HepG2 (cell line): ENCODE measurements around the gene ZFP69. TPM values are rescaled to one million over a fixed set of nuclear protein-coding genes. Genes with fewer than 3 reads are reported as not detected.

Source experiments
- ATF7-NPFF ChIP-seq: sonication (generic); formaldehyde crosslinking; IDR thresholded peaks from 2 replicates; pipeline ENCODE4 v1.8.1; 2023; ENCODE audit warnings: mild to moderate bottlenecking, low read depth, missing genetic modification reagents, moderate library complexity
- ATRX ChIP-seq: sonication (generic); formaldehyde crosslinking; IDR thresholded peaks from 2 replicates; pipeline ENCODE4 v1.4.0; 2020; ENCODE audit warnings: missing genetic modification reagents, borderline replicate concordance
- FOXC1 ChIP-seq: sonication (generic); formaldehyde crosslinking; IDR thresholded peaks from 2 replicates; pipeline ENCODE4 v1.8.0; 2022; ENCODE audit warnings: mild to moderate bottlenecking, missing genetic modification reagents, borderline replicate concordance
- GABPA ChIP-seq, 2 experiments: IDR thresholded peaks; 2 replicates each; pipeline ENCODE4 v1.6.1; 2011 to 2016; ENCODE audit warnings: low read depth in 2 of 2, low read length in 1 of 2, missing biosample characterization in 1 of 2, missing genetic modification characterization in 1 of 2
- GATAD2A ChIP-seq: IDR thresholded peaks from 2 replicates; pipeline ENCODE4 v1.6.1; 2016
- HNRNPL ChIP-seq: fragments of 200-400 bp; formaldehyde crosslinking; IDR thresholded peaks from 2 replicates; pipeline ENCODE4 v1.6.1; 2017; ENCODE audit warnings: mild to moderate bottlenecking, low read depth, low read length
- KDM3A ChIP-seq: IDR thresholded peaks from 2 replicates; pipeline ENCODE4 v1.6.1; 2018; ENCODE audit warnings: low read depth, missing compliant biosample characterization
- MAFG ChIP-seq: sonication (generic); formaldehyde crosslinking; IDR thresholded peaks from 2 replicates; pipeline ENCODE4 v1.5.1; 2020; ENCODE audit warnings: mild to moderate bottlenecking, missing genetic modification reagents
- PRPF4 ChIP-seq: fragments of 200-400 bp; formaldehyde crosslinking; IDR thresholded peaks from 2 replicates; pipeline ENCODE4 v1.6.1; 2016; ENCODE audit warnings: low read length, low read depth; ENCODE audit not compliant: poor library complexity, severe bottlenecking
- SIN3A ChIP-seq: IDR thresholded peaks from 2 replicates; pipeline ENCODE4 v1.6.1; 2011; ENCODE audit warnings: low read depth, mild to moderate bottlenecking, control low read depth, low read length, borderline replicate concordance
- SIN3B ChIP-seq: fragments of 150-350 bp; IDR thresholded peaks from 2 replicates; pipeline ENCODE4 v1.6.1; 2014; ENCODE audit warnings: low read length
- SNAI1 ChIP-seq: sonication (generic); formaldehyde crosslinking; IDR thresholded peaks from 2 replicates; pipeline ENCODE4 v1.5.0; 2020; ENCODE audit warnings: mild to moderate bottlenecking, missing genetic modification reagents, borderline replicate concordance
- TBX3 ChIP-seq: fragments of 450-650 bp; IDR thresholded peaks from 2 replicates; pipeline ENCODE4 v1.6.1; 2017; ENCODE audit warnings: antibody characterized with exemption, mild to moderate bottlenecking, inconsistent platforms, borderline replicate concordance
- ZFP36L1 ChIP-seq: sonication (generic); formaldehyde crosslinking; IDR thresholded peaks from 2 replicates; pipeline ENCODE4 v1.8.0; 2022; ENCODE audit warnings: mild to moderate bottlenecking, missing genetic modification reagents, moderate library complexity
- ZFP41 ChIP-seq: sonication (generic); formaldehyde crosslinking; IDR thresholded peaks from 2 replicates; pipeline ENCODE4 v1.4.0; 2020; ENCODE audit warnings: mild to moderate bottlenecking, missing genetic modification reagents, borderline replicate concordance
- ZMAT3 ChIP-seq: sonication (generic); formaldehyde crosslinking; conservative IDR thresholded peaks from 2 replicates; pipeline ENCODE4 v1.7.0; 2021; ENCODE audit warnings: missing genetic modification reagents
- ZNF317 ChIP-seq: sonication (generic); formaldehyde crosslinking; IDR thresholded peaks from 2 replicates; pipeline ENCODE4 v1.5.0; 2020; ENCODE audit warnings: mild to moderate bottlenecking, missing genetic modification reagents
- ZNF367 ChIP-seq: sonication (generic); formaldehyde crosslinking; IDR thresholded peaks from 2 replicates; pipeline ENCODE4 v1.4.0; 2020; ENCODE audit warnings: missing genetic modification reagents, borderline replicate concordance
- ZNF546 ChIP-seq: sonication (generic); formaldehyde crosslinking; conservative IDR thresholded peaks from 2 replicates; pipeline ENCODE4 v1.8.1; 2023; ENCODE audit warnings: mild to moderate bottlenecking, missing genetic modification reagents
- ZNF616 ChIP-seq: sonication (generic); formaldehyde crosslinking; IDR thresholded peaks from 2 replicates; pipeline ENCODE4 v1.5.0; 2020; ENCODE audit warnings: low read depth, mild to moderate bottlenecking, missing genetic modification reagents
- ZNF777 ChIP-seq: sonication (generic); formaldehyde crosslinking; IDR thresholded peaks from 2 replicates; pipeline ENCODE4 v1.4.0; 2020; ENCODE audit warnings: missing genetic modification reagents
- polyA plus RNA-seq, 8 experiments: library from polyadenylated mRNA; depleted of rRNA in 3 of 8; stranded (reverse) in 7 of 8; unstranded in 1 of 8; fragments of >200 nt; fragmentation: Illumina TruSeq in 4 of 8; extraction: Trizol in 4 of 8; gene quantifications; 2 replicates each; pipeline versions ENCODE4 v1.2.1 to v1.2.3, GENCODE V29; 2011 to 2016; ENCODE audit warnings: low read depth in 4 of 8, missing spikeins in 1 of 8, mixed read lengths in 1 of 8; ENCODE audit not compliant: insufficient read depth in 1 of 8
- total RNA-seq, 5 experiments: library from RNA; depleted of rRNA; stranded (reverse); fragments of >200 nt; fragmentation: Illumina TruSeq; extraction: Trizol; gene quantifications; 2 replicates each; pipeline ENCODE4 v1.2.3, GENCODE V29; 2016; ENCODE audit warnings: low read depth in 1 of 5
- TF ChIP-seq, protein P1 (sequence below): sonication (generic); formaldehyde crosslinking; IDR thresholded peaks from 2 replicates; pipeline ENCODE4 v1.4.0; 2020; ENCODE audit warnings: mild to moderate bottlenecking, missing genetic modification reagents, borderline replicate concordance
- TF ChIP-seq, protein P2 (sequence below): IDR thresholded peaks from 2 replicates; pipeline ENCODE4 v1.6.1; 2016; ENCODE audit warnings: missing compliant biosample characterization, missing genetic modification reagents, borderline replicate concordance
- TF ChIP-seq, protein P3 (sequence below): sonication (generic); formaldehyde crosslinking; conservative IDR thresholded peaks from 2 replicates; pipeline ENCODE4 v1.4.0; 2020; ENCODE audit warnings: missing genetic modification reagents

The ZFP69 gene
- total and polyA plus RNA-seq, 2 of the 13 experiments (the other 11 are each of a cell fraction or from before 2014, with no cell fraction given), result 2.6 to 5.6 TPM

DNA sequence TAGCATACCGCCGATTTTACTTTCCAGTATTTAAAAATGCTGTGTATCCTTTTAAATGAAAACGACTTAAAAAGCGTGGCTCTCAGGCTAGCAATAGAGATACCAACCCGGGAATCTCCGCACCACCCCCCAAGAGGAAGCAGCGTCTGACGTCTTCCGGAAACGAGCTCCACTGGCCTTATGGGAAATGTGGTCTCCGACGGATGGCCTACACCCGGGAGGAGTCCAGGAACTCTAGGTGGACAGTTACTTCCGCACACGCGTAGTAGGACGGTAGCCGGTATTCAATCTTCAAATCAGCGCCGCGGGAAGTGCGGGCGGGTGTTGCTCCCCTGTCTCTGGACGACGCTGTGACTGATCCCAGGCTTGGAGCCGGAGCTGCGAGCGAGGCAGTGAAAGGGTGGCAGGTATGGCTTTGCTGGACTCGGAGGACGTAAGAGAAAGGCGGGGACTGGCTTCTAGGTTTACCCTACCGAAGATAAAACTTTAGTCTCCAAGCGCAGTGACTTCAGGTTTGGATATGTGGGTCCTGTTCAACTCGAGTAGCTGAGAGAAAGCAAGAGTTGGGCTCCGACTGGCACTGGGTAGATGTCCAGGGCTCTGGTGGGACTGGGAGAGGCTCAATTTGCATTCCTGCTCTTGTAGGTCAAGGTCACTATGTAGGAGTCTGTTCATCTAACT, 54.4 kb downstream of the ZFP69 start, which contains the start of gene ZNF684 (continued):
- TF ChIP-seq, protein P1, sequence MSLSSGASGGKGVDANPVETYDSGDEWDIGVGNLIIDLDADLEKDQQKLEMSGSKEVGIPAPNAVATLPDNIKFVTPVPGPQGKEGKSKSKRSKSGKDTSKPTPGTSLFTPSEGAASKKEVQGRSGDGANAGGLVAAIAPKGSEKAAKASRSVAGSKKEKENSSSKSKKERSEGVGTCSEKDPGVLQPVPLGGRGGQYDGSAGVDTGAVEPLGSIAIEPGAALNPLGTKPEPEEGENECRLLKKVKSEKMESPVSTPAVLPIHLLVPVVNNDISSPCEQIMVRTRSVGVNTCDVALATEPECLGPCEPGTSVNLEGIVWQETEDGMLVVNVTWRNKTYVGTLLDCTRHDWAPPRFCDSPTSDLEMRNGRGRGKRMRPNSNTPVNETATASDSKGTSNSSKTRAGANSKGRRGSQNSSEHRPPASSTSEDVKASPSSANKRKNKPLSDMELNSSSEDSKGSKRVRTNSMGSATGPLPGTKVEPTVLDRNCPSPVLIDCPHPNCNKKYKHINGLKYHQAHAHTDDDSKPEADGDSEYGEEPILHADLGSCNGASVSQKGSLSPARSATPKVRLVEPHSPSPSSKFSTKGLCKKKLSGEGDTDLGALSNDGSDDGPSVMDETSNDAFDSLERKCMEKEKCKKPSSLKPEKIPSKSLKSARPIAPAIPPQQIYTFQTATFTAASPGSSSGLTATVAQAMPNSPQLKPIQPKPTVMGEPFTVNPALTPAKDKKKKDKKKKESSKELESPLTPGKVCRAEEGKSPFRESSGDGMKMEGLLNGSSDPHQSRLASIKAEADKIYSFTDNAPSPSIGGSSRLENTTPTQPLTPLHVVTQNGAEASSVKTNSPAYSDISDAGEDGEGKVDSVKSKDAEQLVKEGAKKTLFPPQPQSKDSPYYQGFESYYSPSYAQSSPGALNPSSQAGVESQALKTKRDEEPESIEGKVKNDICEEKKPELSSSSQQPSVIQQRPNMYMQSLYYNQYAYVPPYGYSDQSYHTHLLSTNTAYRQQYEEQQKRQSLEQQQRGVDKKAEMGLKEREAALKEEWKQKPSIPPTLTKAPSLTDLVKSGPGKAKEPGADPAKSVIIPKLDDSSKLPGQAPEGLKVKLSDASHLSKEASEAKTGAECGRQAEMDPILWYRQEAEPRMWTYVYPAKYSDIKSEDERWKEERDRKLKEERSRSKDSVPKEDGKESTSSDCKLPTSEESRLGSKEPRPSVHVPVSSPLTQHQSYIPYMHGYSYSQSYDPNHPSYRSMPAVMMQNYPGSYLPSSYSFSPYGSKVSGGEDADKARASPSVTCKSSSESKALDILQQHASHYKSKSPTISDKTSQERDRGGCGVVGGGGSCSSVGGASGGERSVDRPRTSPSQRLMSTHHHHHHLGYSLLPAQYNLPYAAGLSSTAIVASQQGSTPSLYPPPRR, result no peak
- TF ChIP-seq KDM3A (CRISPR knock-in tag), result no peak
- no peak for TF ChIP-seq HNRNPL
- TF ChIP-seq TBX3, result no peak
- TF ChIP-seq, protein P2, sequence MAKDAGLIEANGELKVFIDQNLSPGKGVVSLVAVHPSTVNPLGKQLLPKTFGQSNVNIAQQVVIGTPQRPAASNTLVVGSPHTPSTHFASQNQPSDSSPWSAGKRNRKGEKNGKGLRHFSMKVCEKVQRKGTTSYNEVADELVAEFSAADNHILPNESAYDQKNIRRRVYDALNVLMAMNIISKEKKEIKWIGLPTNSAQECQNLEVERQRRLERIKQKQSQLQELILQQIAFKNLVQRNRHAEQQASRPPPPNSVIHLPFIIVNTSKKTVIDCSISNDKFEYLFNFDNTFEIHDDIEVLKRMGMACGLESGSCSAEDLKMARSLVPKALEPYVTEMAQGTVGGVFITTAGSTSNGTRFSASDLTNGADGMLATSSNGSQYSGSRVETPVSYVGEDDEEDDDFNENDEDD, result peak; percentile 95
- TF ChIP-seq ZNF317 (CRISPR knock-in tag), result no peak
- no peak for TF ChIP-seq ZNF777 (CRISPR knock-in tag)
- TF ChIP-seq SNAI1 (CRISPR knock-in tag), result 0 out of 2 replicates have a peak, but pooled peaks have one; percentile 24
- no peak for TF ChIP-seq MAFG (CRISPR knock-in tag)
- TF ChIP-seq ATRX (CRISPR knock-in tag), result no peak
- 0 out of 2 replicates have a peak, but pooled peaks have one; percentile 9 for TF ChIP-seq GATAD2A
- peak; percentile 76 for TF ChIP-seq SIN3B
- no peak for TF ChIP-seq ZNF367
- TF ChIP-seq FOXC1 (CRISPR knock-in tag), result peak; percentile 14; the same call in 1 of the 2 replicates
- TF ChIP-seq PRPF4, result no peak
- no peak for TF ChIP-seq ZFP41 (CRISPR knock-in tag)
- TF ChIP-seq GABPA (IDR thresholded peaks at IDR 0.05; ENCODE audit: low read depth, low read length), result peak; percentile 89
- peak; percentile 98 for TF ChIP-seq GABPA (CRISPR knock-in tag; IDR thresholded peaks at IDR 0.05; ENCODE audit: low read depth)
- 0 out of 2 replicates have a peak, but pooled peaks have one; percentile 25 for TF ChIP-seq ZMAT3 (CRISPR knock-in tag)
- no peak for TF ChIP-seq ZNF616
- TF ChIP-seq ZFP36L1 (CRISPR knock-in tag), result peak; percentile 45
- no peak for TF ChIP-seq ZNF546 (CRISPR knock-in tag)
- TF ChIP-seq ATF7-NPFF, result no peak
- TF ChIP-seq, protein P3, sequence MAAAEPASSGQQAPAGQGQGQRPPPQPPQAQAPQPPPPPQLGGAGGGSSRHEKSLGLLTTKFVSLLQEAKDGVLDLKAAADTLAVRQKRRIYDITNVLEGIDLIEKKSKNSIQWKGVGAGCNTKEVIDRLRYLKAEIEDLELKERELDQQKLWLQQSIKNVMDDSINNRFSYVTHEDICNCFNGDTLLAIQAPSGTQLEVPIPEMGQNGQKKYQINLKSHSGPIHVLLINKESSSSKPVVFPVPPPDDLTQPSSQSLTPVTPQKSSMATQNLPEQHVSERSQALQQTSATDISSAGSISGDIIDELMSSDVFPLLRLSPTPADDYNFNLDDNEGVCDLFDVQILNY (CRISPR knock-in tag), result peak; percentile 86; the same call in 1 of the 2 replicates
- TF ChIP-seq SIN3A, result peak; percentile 94
